HG03066 (cell line): Measurements from ENCODE around the gene AFAP1.

Experiments
- ATAC-seq: cut with Tn5 transposase; IDR thresholded peaks from one replicate; pipeline ENCODE4 v1.9.1; 2021; ENCODE audit warnings: low read depth; ENCODE audit not compliant: unreplicated experiment

Gene AFAP1

GRCh38 chr4:7734651-7735260, 204.9 kb downstream of the AFAP1 start:
- no peak for ATAC-seq

GRCh38 chr4:7733801-7734650, 205.6 kb downstream of the AFAP1 start:
- ATAC-seq: no peak

GRCh38 chr4:7733201-7733600, 206.5 kb downstream of the AFAP1 start:
- no peak for ATAC-seq

GRCh38 chr4:7732263-7732662, 207.4 kb downstream of the AFAP1 start:
- ATAC-seq: no peak

GRCh38 chr4:7731437-7731836, 208.2 kb downstream of the AFAP1 start:
- ATAC-seq: no peak

GRCh38 chr4:7727749-7728148, 211.9 kb downstream of the AFAP1 start:
- ATAC-seq: no peak

GRCh38 chr4:7726665-7727413, 212.8 kb downstream of the AFAP1 start:
- ATAC-seq: no peak

GRCh38 chr4:7725951-7726350, 213.7 kb downstream of the AFAP1 start:
- no peak for ATAC-seq

GRCh38 chr4:7723625-7724024, 216.0 kb downstream of the AFAP1 start:
- no peak for ATAC-seq

- ATAC-seq: no peak
Observed at GRCh38 chr4:7722766-7723387, 216.8 kb downstream of the AFAP1 start.

- ATAC-seq: no peak
Observed at GRCh38 chr4:7721984-7722551, 217.6 kb downstream of the AFAP1 start.

GRCh38 chr4:7719354-7720174, 220.1 kb downstream of the AFAP1 start:
- no peak for ATAC-seq

GRCh38 chr4:7717946-7718490, 221.6 kb downstream of the AFAP1 start:
- no peak for ATAC-seq

GRCh38 chr4:7717161-7717560, 222.5 kb downstream of the AFAP1 start:
- ATAC-seq: no peak

GRCh38 chr4:7716010-7716721, 223.5 kb downstream of the AFAP1 start:
- no peak for ATAC-seq

GRCh38 chr4:7715271-7716009, 224.2 kb downstream of the AFAP1 start:
- no peak for ATAC-seq

- ATAC-seq: no peak
Observed at GRCh38 chr4:7714738-7715137, 224.9 kb downstream of the AFAP1 start.

GRCh38 chr4:7714176-7714575, 225.5 kb downstream of the AFAP1 start:
- no peak for ATAC-seq
